ENCODE data around the gene ATP13A5.

ATP13A5 gene

DNA sequence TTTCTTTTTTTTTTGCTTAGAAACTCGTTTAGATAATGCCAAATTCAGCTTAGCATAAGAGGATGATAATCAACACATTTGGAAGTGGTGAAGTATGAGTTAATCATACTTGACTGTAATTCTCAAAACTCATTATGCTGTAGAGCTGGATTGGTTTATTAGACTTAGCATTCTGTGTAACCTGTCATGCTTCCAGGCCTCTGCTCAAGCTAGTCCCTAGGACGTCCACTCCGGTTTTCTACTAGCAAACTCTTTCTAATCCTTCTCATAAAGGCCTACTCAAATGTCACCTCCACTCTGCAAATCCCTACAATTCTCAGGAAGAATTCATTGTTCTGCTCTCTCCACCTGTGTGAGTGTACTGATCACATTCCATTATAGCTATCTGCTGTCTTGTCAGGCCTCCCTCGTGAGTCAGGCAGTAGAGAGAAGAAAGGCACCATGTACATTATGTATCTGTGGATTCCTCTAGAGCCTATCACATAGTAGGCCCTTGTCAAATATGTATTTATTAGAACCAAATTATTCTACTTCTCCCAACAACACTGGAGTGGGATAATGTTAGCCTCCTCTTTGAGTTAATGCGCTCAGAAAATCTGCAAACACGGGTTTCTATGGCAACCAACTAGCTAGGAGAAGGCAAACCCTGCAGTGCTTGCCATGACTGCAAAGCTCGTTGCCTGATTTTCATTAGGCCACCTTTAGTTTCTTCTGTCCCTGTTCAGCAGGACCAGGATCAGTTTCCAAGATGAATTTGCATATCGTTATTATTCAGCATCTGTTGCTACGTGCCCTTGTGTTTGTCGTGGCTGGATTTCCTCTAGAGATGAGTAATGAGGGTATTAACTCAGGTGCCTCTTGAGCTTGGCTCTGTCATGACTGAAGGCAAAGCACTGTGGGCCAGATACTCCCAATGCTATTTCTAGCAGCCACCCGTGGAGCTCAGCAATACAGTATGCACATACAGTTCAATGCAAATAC, 30.7 kb downstream of the ATP13A5 start:
- no peak for DNase-seq

DNA sequence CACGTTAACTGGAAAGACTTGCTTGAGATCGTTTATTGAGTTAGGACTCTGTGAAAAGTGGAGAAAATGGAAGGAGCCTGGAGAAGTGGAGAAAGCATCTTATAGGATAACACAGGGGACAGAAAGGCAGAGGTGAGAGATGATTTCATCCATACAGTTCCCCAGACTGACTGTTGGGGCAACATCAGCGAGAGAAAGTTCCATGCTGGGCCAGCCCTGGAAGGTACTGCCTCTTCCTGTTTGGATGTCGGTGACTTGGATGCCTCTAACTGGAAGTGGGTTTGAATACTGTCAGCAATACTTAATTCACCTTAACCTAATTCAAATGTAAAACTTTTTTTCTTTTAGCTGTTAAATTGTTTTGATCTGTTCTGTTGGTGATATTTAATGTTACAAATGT, 32.3 kb downstream of the ATP13A5 start:
- no peak for DNase-seq

DNA sequence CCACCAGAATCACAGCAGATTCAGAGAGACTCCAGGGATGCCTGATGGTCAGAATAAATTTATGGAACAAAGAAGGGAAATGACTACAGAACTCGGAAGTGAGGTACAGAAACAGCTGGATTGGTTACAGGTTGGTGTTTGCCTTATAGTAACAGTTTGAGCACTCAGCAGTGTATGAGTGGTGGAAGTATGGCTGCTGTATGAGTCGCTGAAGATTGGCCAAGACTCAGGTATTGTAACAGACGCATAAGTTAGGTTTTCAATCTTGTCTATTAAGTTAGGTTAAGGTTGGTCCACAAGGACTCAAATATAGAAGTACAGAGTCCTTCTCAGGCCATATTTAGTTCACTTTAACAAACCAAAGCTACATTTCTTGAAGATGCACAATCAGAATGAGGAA, 33.1 kb downstream of the ATP13A5 start:
- DNase-seq = no peak

DNA sequence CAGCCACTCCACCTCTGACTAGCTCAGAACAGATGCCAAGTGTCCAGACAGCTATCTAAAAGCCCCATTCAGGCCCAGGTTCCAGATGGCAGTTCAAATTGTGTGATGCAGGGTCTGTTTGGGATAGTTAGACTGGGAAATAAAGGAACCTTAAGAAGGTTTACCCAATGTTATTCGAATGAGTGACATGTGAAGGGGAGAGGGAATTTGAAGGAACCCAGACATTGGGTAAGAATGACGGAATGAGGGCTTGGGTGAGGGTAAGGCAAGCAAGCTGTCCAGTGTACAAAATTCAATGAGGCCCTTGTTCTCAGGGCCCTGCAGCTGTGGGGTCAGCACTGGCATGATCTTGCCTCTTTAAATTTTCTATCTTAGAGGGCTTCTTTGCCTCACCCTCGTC, 34.1 kb downstream of the ATP13A5 start:
- DNase-seq = no peak

DNA sequence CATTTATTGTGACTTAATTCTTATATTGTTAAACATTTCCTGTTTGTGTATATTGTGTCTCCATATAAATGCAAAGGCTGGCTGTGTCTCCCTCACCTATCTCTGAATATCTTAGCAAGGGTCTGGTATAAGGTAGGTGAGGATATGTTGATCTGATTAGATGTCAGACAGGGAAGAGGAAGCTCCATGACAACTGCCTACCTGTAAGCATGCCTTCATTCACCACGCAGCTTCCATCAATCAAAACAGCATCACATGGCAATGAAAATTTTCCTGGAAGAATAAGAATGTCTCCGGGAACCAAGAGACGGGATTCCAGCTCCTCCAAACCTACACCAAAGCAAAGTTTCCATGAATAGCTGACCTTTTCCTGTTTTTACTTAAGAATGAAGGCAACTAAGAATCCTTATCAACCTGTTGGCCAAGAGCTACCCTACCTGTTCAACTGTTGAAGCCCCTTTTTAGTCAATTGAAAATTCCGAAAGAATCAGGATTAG, 34.8 kb downstream of the ATP13A5 start:
- DNase-seq = no peak

DNA sequence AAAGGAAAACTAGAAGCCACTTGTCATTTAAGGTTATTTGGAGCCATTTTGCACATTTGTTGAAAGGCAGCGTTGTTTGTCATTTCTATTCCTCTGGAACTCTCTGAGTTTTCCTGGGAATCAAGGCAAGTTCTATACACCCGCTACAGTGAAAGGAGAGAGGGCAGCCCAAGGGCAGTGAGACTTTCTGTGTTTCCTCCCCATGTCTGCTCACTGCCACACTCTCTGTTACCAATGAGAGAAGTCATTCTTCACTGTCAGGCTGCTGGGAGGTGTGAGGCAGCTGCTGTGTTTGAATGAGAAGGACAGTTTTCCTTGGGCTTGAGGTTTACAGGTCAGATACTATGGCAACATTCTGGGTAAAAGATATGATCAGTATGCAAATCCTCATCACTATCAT, 36.0 kb downstream of the ATP13A5 start:
- no peak for DNase-seq

DNA sequence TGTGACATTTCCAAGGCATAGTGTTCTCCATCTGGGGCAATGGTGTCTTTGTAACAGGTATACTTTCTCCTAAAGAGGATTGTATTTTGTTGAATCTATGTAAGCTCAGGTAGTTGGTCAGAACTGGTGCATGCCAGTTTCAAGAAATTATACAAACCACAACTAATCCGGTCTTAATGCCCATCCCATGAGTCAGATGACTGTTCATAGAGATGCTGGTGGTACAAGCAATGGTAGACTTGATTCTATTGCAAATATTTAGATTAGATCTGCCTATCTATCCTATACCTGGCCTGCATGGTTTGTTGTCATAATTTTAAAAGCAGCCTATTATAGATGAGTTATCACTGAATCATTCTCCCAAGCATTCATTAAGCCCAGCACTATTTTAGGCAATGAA, 43.5 kb downstream of the ATP13A5 start:
- DNase-seq = no peak

DNA sequence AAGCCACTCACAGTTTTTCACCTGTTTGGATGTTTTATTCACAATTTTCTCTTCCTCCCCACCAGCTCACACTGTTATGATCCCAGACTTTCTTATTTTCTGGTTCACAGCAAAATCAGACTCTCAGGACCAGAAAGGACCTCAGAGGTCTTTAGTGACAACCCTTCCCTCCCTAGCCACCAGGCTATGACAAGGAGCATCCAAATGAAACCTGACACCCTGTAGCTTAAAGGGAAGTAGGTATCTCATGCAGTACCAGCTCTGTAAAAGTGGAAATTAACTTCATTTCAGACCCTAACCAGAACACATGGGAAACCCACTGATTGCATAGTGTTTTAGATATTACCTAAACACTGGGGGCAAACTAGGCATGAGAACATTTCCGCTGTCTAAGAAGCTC, 45.3 kb downstream of the ATP13A5 start:
- no peak for DNase-seq

DNA sequence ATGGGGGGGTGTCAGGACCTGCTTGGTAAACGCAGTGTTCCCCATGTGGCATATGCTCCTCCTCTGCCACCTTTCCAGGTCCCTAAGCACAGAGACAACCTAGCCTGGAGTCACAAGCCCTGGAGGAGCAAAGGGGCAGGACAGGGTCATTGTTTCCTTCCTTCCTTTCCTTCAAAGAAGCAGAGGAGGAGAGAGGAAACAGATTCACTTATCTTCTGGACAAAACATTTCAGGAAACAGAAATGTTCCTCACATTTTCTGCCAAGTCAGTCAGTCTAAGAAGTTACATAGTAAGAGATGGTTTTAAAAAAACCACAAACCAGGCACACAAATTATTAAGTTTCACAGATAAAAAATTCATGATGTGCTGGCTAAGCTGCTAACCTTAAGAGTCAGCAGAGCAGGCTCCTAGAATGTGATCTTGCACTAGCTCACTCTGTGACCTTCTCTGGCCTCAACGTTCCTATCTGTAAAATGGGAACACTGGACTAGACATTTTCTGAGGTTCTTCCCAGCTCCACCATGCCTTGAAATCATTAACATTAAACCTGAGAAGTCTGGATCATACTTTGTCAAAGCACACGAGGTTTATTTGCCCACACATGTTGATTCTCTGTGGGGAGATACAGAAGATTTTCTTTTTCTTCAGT, 47.9 kb downstream of the ATP13A5 start:
- DNase-seq = no peak

DNA sequence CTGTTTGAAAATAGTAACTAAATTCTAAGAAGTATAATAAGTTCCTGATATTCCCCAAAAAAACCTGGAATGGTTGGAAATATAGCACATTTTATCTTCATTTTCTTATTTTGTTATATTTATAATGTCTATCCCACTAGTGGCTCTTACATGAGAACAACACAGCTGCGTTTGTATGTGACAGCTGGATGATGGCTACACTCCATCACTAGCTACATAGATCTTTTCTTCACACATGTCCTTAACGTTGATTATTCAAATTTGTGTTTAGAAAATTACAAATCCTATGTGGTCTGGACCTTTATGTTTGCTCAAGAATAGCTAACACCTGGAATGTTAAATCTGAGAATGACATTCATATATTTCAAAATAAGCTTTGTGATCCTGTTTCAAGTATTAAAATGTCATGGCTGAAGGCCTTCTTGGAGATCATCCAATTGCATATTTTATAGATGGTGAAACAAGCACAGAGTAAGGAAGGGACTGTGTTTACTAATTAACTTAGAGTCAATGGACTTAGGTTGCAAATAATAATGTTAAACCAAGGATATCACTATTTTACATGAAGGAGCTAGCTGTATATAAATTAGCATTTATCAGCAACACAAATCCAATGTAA, 60.8 kb downstream of the ATP13A5 start:
- DNase-seq = no peak

DNA sequence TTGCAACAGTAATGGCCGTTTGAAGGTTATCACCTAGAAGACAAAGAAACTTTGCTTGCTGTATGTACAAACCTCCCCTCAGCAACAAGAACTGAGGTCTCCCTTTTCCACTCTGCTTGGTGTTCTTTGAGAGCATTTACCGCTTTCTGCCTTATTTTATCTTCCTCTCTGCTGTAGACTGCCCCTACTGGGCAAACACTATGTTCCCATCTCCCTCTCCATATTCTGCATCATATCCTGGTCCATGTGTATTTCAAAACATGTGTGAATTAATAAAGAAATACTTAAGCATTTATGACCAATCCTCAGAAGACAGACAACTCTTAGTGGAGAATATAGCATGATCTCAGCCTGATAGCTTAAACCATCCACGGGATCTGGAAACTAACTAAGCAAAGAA, 64.4 kb downstream of the ATP13A5 start:
- DNase-seq = no peak

DNA sequence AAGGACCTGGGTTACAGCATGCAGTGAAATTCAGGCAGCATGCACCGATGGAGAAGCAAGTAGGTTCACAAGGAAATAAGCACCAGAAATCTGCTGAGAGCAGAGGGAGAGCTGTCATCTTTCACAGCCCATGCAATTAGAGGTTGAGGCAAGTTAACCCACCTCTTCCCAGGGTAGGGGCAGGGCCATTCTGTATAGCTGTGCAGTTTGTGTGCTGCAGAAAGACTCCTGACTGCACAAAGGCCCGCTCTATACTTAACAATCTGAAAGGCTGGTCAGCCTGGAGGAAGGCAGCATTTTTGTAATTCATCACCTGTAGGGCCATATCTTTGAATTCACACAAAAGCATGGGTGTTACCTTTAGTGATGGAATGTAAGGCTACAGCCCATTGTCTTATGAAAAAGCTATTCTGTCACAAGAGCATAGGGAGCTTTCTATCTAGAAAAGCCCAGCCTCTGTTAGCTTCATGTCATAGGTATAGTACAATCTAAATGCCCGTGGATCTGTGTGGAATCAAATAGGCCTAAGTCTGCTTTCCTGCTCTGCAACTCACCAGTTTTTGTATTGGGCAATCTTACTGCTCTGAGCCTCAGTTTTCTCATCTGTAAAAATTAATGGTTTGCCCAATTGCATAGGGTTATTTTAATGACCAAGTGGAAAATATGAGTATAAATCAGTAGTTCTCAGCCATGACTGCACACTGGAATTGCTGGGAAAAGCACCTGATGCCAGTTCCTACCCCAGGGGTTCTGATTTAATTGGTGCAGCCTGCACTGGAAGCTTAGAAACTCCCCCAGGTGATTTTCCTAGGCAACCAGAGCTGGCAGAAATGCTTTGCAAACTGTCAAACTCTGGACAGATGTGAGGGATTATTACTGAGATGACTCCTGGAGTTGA, 65.2 kb downstream of the ATP13A5 start:
- no peak for DNase-seq

DNA sequence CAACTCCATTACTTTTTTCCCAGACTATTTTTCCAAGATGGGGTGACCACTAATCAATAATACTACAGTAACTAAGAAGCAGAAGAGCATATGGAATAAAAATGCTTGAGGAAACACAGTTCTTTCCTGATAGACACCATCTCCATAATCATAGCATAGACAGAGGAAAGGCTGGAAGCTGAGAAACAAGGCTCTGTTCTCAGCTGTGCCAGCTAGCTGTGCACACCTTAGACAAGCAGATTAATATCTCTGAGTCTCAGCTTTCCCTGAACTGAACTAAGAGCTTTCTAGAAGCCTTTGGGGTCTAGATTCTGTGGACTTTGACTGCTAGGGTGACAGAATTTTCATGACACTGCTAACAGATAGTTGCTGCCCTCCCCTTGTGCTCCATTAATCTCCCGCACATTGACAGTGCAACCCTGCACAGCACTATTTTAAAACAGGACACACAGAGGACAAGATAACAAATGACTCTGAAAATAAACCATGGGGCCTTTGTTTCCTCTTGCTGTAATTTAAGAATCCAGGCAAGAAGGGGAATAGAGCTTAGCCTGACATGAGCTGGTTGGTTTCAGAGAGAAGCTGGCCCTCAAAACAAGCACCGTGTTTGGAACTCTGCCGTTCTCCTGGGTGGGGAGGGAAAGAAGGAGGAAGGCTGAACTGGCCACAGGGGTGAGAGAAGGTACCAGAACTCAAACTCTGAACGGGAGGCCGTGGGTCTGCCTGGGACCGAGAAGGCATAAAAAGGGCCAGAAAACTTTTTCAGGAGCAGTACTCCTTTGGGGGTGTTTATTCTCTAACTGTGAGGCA, 67.4 kb downstream of the ATP13A5 start:
- peak; percentile 17 for DNase-seq

DNA sequence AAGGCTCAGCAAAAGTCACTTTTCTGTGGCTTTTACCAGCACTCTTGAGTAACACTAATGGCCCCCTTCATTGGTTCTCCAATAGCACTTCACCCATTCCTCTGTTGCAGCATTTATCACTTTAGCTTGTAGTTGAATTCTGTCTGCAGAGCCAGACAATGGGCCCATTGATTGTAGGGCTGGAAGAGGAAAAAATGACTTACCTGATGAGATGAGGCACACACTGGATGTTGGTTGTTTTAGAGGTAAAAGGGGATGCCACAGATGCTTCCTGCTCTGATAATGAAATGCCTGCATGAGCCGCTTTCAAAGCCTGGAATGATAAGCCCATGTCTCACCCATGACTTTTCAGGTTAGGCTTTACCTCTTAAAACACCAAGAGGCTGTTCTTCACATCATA, 73.2 kb downstream of the ATP13A5 start:
- no peak for DNase-seq

DNA sequence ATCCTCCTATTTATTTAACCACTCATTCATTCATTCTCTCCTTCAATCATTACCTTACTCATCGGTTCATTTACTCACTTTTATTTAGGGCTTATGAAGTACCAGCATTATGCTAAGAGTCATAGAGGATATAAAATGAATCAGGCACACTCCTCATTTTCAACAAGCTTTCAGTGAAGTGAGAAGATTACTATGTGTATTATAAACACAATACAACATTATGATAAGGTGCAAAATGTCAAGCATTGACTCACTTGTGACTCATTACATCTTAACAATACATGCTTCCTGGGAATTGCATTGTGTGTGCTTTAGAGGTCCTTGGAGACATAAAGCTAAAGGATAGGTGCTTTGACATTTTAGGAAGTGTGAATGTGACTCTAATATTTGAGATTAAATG, 77.1 kb downstream of the ATP13A5 start:
- no peak for DNase-seq

DNA sequence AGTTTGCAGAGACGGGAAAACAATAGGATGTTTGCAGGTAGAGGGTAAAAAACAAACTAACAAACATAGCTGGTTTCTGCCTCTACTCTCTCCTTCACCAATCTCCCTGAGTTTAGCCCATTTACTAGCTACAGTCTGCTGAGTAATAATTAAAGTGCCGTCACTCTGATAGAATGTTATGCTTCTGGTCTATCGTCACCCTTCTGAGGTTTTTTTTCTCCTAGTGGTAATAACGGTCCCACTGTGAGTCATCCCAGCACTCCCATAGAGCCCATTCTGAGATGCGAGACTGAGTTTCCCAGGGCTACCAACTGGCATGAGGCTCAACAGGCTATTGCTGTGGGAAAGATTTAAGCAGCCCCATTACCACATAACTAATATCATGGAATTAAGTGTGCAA, 81.1 kb downstream of the ATP13A5 start:
- DNase-seq = no peak

DNA sequence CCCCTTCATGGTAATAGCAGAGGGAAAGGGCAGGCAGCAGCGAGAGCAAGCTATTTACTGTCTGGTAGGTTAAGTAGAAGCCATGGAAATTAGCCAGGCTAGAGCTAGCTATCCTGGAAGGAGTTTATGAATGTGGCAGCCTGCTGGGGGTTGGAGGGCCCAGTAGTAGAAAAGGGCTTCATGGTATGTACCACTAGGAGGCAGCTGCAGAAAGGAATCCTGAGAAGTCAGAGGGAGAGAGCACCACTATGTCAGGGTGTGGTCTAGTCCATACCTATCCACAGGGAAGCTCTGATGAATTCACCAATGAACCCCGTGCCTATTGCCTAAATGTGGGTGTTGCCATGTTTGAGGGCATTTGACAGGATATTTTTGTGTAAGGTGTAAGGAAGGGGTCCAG, 82.6 kb downstream of the ATP13A5 start:
- DNase-seq = no peak

DNA sequence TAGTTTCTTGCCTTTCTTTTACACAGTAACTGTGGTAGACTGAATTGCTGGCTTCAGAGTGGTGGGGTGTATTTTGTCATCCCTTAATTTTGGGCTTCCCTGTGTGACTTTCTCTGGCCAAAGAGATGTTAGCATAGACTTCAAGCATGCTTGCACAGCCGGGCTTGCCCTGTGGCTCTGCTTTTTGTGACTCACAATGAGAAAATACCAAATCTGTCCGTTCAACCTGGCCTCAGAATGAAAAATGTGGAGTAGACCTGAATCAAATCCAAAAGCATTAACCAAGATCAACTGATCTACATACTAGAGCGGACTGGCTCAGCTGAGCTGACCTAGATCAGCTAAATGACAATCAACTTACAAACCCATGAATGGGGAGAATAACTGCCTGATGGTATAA, 86.2 kb downstream of the ATP13A5 start:
- DNase-seq = no peak

DNA sequence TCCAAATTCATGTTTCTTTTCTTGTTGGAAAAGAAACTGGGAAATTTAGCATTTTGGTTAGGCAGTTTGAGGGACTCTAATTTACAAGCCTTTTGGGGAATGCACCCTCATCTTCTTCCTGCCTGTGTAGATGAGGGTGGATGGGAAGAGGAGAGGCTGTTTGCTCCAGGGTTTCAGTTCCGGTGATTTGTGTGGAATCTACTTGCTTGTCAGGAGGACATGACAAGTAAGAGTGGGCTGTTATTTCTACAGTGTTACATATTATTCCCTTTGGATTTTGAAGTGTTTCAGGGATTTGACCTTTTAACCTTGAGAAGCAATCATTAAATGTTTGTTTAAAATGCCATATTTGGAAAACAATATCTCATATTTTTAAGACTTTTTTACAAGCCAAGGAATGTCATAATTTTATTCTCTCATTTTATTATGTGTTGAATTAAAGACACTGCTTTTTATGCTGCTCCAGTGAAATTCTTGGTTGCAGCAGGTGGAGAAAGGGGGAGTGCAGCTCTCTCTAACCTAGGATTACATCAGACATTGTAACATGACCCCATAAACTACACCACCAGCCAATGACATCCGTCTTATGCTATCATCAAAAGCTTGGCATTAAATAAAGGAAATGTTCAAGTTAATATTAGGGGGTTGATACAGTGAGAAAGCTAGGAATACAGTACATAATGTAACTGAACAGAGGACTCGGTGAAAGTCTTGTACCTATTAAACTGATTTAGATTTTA, 107.3 kb downstream of the ATP13A5 start:
- DNase-seq = no peak

DNA sequence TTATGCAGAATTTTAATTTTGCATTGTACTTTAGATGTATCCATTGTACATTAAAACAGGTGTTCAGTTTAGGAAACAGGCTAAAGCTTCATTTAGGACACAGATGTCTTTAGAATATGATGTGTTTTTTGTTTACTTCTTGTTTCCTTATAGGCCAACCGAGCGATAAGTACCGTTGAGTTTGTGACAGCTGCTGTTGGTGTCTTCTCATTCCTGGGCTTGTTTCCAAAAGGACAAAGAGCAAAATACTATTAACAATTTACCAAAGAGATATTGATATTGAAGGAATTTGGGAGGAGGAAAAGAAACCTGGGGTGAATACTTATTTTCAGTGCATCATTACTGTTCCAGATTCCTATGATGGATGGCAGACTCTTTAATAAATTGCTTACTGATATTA, 108.1 kb downstream of the ATP13A5 start:
- DNase-seq = no peak

Measured in right kidney (tissue), 1 donor.